WTC11 (cell line): Measurements from ENCODE around the gene R3HDM4. TPM values are rescaled to one million over a fixed set of nuclear protein-coding genes. Genes with fewer than 3 reads are reported as not detected.
"Not testable (repeated sequence)": the region's sequence is repeated elsewhere in the genome, so short reads cannot be mapped to it uniquely, and the experiment has no call there.

Source experiments
- ATAC-seq: fragments of 200-7000 bp; cut with Tn5 transposase; 2 replicates; pipeline ENCODE4 v1.10.0; 2021; ENCODE audit warnings: mild to moderate bottlenecking, moderate library complexity
- CTCF ChIA-PET: fragments of 300-600 bp; sonication (Branson Sonifier 250); formaldehyde crosslinking; loops from one replicate; lab custom pipeline; 2021; ENCODE audit warnings: antibody characterized with exemption; lab: Charles Lee
- POLR2A ChIA-PET: fragments of 350-600 bp; sonication (Branson Sonifier 250); formaldehyde crosslinking; loops from one replicate; lab custom pipeline; 2021; ENCODE audit warnings: antibody characterized with exemption; lab: Charles Lee
- DNase-seq: peaks from one replicate; pipeline ENCODE4 v3.0.0; 2021; ENCODE audit warnings: low spot score
- H3K27ac Mint-ChIP-seq: 2 replicates; pipeline ENCODE4 v1.8.0; 2021; ENCODE audit warnings: mixed read lengths
- H3K27me3 Mint-ChIP-seq: 2 replicates; pipeline ENCODE4 v1.8.0; 2021; ENCODE audit warnings: low read depth, mild to moderate bottlenecking, moderate library complexity, mixed read lengths
- H3K36me3 Mint-ChIP-seq: 2 replicates; pipeline ENCODE4 v1.8.0; 2021; ENCODE audit warnings: mixed read lengths
- H3K4me1 Mint-ChIP-seq: 2 replicates; pipeline ENCODE4 v1.8.0; 2022; ENCODE audit warnings: mixed read lengths
- H3K4me3 Mint-ChIP-seq: 2 replicates; pipeline ENCODE4 v1.8.0; 2021; ENCODE audit warnings: mild to moderate bottlenecking, moderate library complexity, mixed read lengths
- H3K9me3 Mint-ChIP-seq: 2 replicates; pipeline ENCODE4 v1.8.0; 2021; ENCODE audit warnings: mixed read lengths
- CREM ChIP-seq: sonication (generic); formaldehyde crosslinking; IDR thresholded peaks from 2 replicates; pipeline ENCODE4 v1.8.1; 2022; ENCODE audit warnings: mild to moderate bottlenecking, missing genetic modification reagents, moderate library complexity
- ETV6 ChIP-seq: sonication (generic); formaldehyde crosslinking; IDR thresholded peaks from 2 replicates; pipeline ENCODE4 v1.8.1; 2022; ENCODE audit warnings: mild to moderate bottlenecking, missing genetic modification reagents
- IRF2 ChIP-seq: sonication (generic); formaldehyde crosslinking; IDR thresholded peaks from 2 replicates; pipeline ENCODE4 v1.8.0; 2022; ENCODE audit warnings: low read depth, missing genetic modification reagents, borderline replicate concordance
- NFATC4 ChIP-seq: fragments of 250-450 bp; sonication (Bioruptor Pico); IDR thresholded peaks from 2 replicates; pipeline ENCODE4 v1.9.0; 2021; ENCODE audit warnings: mild to moderate bottlenecking
- NFE2L1 ChIP-seq: sonication (generic); formaldehyde crosslinking; IDR thresholded peaks from 2 replicates; pipeline ENCODE4 v1.8.1; 2023; ENCODE audit warnings: missing genetic modification reagents
- TEAD1 ChIP-seq: sonication (generic); formaldehyde crosslinking; IDR thresholded peaks from 2 replicates; pipeline ENCODE4 v1.8.0; 2022; ENCODE audit warnings: mild to moderate bottlenecking, missing genetic modification reagents
- ZNF423 ChIP-seq: fragments of 250-450 bp; sonication (Bioruptor Pico); IDR thresholded peaks from 2 replicates; pipeline ENCODE4 v2.1.2; 2022; ENCODE audit warnings: mild to moderate bottlenecking, moderate library complexity
- total RNA-seq: library from RNA; stranded (reverse); gene quantifications from 3 replicates; pipeline ENCODE4 v1.2.3, GENCODE V29; 2021
- TF ChIP-seq, protein P1 (sequence below): sonication (generic); formaldehyde crosslinking; IDR thresholded peaks from 2 replicates; pipeline ENCODE4 v1.8.1; 2023; ENCODE audit warnings: mild to moderate bottlenecking, moderate library complexity, missing genetic modification reagents
- TF ChIP-seq, protein P2 (sequence below): sonication (generic); formaldehyde crosslinking; IDR thresholded peaks from 2 replicates; pipeline ENCODE4 v1.8.0; 2022; ENCODE audit warnings: mild to moderate bottlenecking, missing genetic modification reagents
- TF ChIP-seq, protein P3 (sequence below): sonication (generic); formaldehyde crosslinking; IDR thresholded peaks from 2 replicates; pipeline ENCODE4 v1.8.1; 2022; ENCODE audit warnings: mild to moderate bottlenecking, moderate library complexity, missing genetic modification reagents
- TF ChIP-seq, protein P4 (sequence below): sonication (generic); formaldehyde crosslinking; IDR thresholded peaks from 2 replicates; pipeline ENCODE4 v1.8.0; 2023; ENCODE audit warnings: mild to moderate bottlenecking, missing genetic modification reagents

R3HDM4 gene
- total RNA-seq, 1 experiment from 2014 or later, result 99.5 TPM

DNA sequence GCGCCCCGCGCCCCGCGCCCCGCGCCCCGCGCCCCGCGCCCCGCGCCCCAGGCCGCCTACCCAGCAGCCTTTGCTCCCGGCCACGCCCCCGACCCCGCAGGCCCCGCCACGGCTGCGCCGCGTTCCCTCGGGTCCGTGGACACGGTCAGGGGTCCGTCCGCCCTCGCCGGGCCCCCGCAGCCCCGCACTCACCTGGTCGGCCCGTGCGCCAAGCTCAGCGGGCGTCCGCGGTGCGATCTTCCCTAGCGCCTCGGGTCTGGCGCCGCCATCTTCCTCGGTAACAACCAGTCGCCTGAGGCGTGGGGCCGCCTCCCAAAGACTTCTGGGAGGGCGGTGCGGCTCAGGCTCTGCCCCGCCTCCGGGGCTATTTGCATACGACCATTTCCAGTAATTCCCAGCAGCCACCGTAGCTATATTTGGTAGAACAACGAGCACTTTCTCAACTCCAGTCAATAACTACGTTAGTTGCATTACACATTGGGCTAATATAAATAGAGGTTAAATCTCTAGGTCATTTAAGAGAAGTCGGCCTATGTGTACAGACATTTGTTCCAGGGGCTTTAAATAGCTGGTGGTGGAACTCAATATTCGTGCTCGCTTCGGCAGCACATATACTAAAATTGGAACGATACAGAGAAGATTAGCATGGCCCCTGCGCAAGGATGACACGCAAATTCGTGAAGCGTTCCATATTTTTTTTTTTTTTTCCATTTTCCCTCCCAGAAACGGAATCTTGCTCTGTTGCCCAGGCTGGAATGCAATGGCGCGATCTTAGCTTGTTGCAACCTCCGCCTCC lies 19.9 kb downstream of the R3HDM4 start, which contains the start of the genes MED16 and RNU6-9 (continued):
- TF ChIP-seq, protein P1, sequence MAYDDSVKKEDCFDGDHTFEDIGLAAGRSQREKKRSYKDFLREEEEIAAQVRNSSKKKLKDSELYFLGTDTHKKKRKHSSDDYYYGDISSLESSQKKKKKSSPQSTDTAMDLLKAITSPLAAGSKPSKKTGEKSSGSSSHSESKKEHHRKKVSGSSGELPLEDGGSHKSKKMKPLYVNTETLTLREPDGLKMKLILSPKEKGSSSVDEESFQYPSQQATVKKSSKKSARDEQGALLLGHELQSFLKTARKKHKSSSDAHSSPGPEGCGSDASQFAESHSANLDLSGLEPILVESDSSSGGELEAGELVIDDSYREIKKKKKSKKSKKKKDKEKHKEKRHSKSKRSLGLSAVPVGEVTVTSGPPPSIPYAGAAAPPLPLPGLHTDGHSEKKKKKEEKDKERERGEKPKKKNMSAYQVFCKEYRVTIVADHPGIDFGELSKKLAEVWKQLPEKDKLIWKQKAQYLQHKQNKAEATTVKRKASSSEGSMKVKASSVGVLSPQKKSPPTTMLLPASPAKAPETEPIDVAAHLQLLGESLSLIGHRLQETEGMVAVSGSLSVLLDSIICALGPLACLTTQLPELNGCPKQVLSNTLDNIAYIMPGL (CRISPR knock-in tag), result peak; percentile 94
- TF ChIP-seq IRF2 (CRISPR knock-in tag) (no peak), CREM (CRISPR knock-in tag) (no peak), NFATC4 (CRISPR knock-in tag) (0 out of 2 replicates have a peak, but pooled peaks have one; percentile 26), ZNF423 (CRISPR knock-in tag) (no peak), TEAD1 (CRISPR knock-in tag) (no peak), ETV6 (0 out of 2 replicates have a peak, but pooled peaks have one; percentile 38)
- TF ChIP-seq, protein P2, sequence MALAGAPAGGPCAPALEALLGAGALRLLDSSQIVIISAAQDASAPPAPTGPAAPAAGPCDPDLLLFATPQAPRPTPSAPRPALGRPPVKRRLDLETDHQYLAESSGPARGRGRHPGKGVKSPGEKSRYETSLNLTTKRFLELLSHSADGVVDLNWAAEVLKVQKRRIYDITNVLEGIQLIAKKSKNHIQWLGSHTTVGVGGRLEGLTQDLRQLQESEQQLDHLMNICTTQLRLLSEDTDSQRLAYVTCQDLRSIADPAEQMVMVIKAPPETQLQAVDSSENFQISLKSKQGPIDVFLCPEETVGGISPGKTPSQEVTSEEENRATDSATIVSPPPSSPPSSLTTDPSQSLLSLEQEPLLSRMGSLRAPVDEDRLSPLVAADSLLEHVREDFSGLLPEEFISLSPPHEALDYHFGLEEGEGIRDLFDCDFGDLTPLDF (CRISPR knock-in tag), result no peak
- TF ChIP-seq, protein P3, sequence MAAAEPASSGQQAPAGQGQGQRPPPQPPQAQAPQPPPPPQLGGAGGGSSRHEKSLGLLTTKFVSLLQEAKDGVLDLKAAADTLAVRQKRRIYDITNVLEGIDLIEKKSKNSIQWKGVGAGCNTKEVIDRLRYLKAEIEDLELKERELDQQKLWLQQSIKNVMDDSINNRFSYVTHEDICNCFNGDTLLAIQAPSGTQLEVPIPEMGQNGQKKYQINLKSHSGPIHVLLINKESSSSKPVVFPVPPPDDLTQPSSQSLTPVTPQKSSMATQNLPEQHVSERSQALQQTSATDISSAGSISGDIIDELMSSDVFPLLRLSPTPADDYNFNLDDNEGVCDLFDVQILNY, result peak; percentile 81

DNA sequence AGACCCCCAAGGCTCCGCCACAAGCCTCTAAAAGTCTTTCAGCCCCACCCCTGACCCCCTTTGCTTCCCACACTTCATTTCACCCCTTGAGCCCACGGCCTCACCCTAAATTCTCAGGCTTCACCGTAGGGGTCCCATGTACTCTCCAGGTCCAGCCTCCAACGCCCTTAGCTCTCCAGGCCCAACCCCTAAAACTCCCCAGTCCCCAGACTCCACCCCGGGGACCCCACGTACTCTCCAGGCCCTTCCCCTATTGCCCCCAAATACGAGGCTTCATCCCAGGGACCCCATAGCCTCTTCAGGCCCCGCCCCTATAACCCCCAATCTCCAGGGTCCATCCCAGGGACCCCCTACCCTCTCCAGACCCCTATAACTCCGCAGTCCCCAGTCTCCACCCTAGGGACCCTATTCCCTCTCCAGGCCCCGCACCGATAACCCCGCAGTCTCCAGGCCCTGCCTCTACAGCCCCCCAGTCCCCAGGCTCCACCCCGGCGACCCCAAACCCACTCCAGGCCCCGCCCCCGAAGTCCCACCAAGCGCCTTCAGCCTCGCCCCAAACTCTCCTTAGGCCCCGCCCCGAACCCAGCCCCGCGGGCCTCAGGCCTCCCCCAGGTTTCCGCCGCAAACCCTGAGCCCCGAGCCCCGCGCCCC lies 20.7 kb downstream of the R3HDM4 start:
- no peaks in the 10 kb centered on the region for H3K4me1 Mint-ChIP-seq

DNA sequence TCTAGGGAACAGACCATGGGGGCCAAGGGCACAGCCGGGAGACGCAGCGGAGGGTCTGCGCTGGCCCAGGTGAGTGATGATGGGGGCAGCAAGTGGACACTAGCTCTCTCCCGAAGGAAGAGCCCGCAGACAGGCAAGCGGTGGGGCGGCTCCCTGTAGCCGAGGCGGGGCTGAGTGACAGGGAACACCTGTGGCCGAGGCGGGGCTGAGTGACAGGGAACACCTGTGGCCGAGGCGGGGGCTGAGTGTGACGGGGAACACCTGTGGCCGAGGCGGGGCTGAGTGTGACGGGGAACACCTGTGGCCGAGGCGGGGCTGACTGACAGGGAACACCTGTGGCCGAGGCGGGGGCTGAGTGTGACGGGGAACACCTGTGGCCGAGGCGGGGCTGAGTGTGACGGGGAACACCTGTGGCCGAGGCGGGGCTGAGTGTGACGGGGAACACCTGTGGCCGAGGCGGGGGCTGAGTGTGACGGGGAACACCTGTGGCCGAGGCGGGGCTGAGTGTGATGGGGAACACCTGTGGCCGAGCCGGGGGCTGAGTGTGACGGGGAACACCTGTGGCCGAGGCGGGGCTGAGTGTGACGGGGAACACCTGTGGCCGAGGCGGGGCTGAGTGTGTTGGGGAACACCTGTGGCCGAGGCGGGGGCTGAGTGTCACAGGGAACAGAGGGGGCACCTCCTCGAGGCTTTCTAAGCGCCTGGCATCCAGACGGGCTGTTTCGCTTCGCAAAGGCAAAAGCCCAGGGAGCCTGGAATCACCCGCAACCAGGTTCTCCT lies 21.4 kb downstream of the R3HDM4 start:
- peak overlapping the region; percentile 72 for H3K4me3 Mint-ChIP-seq
- ATAC-seq, result not testable (repeated sequence)
- CTCF ChIA-PET, result interaction anchor here (2.3 kb wide), 1 partner anchor 28 kb away, joined by 8 read pairs; no protein-coding TSS in a partner anchor

More for the DNA sequence above, 20.7 kb downstream of the R3HDM4 start:
- Mint-ChIP-seq H3K27me3 (peaks cover 3% of the 10 kb centered on the region; the same call in 1 of the 2 replicates), H3K4me3 (peak overlapping the region; percentile 72), H3K9me3 (no peaks in the 10 kb centered on the region), H3K27ac (no peak overlapping the region), H3K36me3 (no peaks in the 10 kb centered on the region; the same call in 1 of the 2 replicates)
- POLR2A ChIA-PET, result no interaction called here
- ATAC-seq (peak; percentile 52), DNase-seq (peak; percentile 56)
- CTCF ChIA-PET, result interaction anchor here (1.2 to 2.3 kb wide), 2 partner anchors 27 to 29 kb away, joined by 3 to 8 read pairs; no protein-coding TSS in a partner anchor
- TF ChIP-seq, protein P4, sequence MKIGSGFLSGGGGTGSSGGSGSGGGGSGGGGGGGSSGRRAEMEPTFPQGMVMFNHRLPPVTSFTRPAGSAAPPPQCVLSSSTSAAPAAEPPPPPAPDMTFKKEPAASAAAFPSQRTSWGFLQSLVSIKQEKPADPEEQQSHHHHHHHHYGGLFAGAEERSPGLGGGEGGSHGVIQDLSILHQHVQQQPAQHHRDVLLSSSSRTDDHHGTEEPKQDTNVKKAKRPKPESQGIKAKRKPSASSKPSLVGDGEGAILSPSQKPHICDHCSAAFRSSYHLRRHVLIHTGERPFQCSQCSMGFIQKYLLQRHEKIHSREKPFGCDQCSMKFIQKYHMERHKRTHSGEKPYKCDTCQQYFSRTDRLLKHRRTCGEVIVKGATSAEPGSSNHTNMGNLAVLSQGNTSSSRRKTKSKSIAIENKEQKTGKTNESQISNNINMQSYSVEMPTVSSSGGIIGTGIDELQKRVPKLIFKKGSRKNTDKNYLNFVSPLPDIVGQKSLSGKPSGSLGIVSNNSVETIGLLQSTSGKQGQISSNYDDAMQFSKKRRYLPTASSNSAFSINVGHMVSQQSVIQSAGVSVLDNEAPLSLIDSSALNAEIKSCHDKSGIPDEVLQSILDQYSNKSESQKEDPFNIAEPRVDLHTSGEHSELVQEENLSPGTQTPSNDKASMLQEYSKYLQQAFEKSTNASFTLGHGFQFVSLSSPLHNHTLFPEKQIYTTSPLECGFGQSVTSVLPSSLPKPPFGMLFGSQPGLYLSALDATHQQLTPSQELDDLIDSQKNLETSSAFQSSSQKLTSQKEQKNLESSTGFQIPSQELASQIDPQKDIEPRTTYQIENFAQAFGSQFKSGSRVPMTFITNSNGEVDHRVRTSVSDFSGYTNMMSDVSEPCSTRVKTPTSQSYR (CRISPR knock-in tag), result no peak
- TF ChIP-seq NFE2L1 (CRISPR knock-in tag), result no peak

More for the DNA sequence above, 21.4 kb downstream of the R3HDM4 start:
- H3K4me1 Mint-ChIP-seq, H3K36me3 Mint-ChIP-seq, DNase-seq, H3K9me3 Mint-ChIP-seq, POLR2A ChIA-PET, H3K27ac Mint-ChIP-seq, H3K27me3 Mint-ChIP-seq: not testable (repeated sequence)
